HL-60 (cell line): ENCODE results near the gene GSK3A.

Experiments used
- DNase-seq, 2 experiments: peaks; one replicate each; pipeline ENCODE4 v3.0.0-alpha.2; 2010 to 2020; ENCODE audit warnings: low read depth in 1 of 2, low spot score in 1 of 2
- H3K27ac ChIP-seq: fragments of 250-450 bp; sonication (Bioruptor Pico); replicated peaks from 2 replicates; pipeline ENCODE4 v1.5.1; 2020; ENCODE audit warnings: mild to moderate bottlenecking, moderate library complexity
- H3K27me3 ChIP-seq: fragments of 250-450 bp; sonication (Bioruptor Pico); 2 replicates; pipeline ENCODE4 v1.5.1; 2021; ENCODE audit warnings: mild to moderate bottlenecking, moderate library complexity; ENCODE audit not compliant: insufficient read depth, poor library complexity, severe bottlenecking
- H3K4me3 ChIP-seq: replicated peaks from 2 replicates; pipeline ENCODE4 v1.5.1; 2011; ENCODE audit warnings: mild to moderate bottlenecking, control low read depth, low read length; ENCODE audit not compliant: insufficient read depth
- GABPA ChIP-seq: IDR thresholded peaks from 2 replicates; pipeline ENCODE4 v1.6.1; 2012; ENCODE audit warnings: low read depth
- POLR2AphosphoS5 ChIP-seq: IDR thresholded peaks from 2 replicates; pipeline ENCODE4 v1.6.1; 2012; ENCODE audit warnings: low read depth
- SPI1 ChIP-seq: IDR thresholded peaks from 2 replicates; pipeline ENCODE4 v1.6.1; 2012; ENCODE audit warnings: low read depth, mild to moderate bottlenecking, borderline replicate concordance
- TF ChIP-seq, protein P1 (sequence below): IDR thresholded peaks from one replicate; pipeline ENCODE4 v1.5.1; 2011; ENCODE audit warnings: low read length, control low read depth, inconsistent platforms; ENCODE audit not compliant: insufficient read depth
- TF ChIP-seq, protein P2 (sequence below): IDR thresholded peaks from 2 replicates; pipeline ENCODE4 v1.6.1; 2012; ENCODE audit warnings: low read depth; ENCODE audit not compliant: insufficient replicate concordance

GSK3A gene

DNA sequence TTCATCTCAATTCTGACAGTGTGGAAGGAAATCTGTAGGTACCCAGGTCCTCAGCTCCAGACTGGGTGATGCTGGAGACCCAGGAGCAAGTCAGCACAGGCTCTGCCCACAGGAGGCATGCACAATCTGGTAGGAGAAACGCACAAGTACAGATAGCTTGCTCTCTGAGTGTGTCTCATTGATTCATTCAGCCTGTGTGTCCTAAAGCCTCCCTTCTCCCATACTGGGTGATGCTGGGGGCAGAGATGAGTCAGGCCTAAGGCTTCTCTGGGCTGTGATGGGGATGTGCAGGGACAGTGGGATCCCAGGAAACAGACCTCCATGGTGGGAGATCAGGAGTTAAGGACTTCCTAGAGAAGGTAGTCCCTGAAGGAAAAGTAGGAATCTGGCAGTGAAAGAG is 15.5 kb downstream of the GSK3A start:
- H3K4me3 ChIP-seq = no peak overlapping the region
- no peak for DNase-seq
- no peak for TF ChIP-seq SPI1
- no peak for TF ChIP-seq GABPA
- TF ChIP-seq, protein P1, sequence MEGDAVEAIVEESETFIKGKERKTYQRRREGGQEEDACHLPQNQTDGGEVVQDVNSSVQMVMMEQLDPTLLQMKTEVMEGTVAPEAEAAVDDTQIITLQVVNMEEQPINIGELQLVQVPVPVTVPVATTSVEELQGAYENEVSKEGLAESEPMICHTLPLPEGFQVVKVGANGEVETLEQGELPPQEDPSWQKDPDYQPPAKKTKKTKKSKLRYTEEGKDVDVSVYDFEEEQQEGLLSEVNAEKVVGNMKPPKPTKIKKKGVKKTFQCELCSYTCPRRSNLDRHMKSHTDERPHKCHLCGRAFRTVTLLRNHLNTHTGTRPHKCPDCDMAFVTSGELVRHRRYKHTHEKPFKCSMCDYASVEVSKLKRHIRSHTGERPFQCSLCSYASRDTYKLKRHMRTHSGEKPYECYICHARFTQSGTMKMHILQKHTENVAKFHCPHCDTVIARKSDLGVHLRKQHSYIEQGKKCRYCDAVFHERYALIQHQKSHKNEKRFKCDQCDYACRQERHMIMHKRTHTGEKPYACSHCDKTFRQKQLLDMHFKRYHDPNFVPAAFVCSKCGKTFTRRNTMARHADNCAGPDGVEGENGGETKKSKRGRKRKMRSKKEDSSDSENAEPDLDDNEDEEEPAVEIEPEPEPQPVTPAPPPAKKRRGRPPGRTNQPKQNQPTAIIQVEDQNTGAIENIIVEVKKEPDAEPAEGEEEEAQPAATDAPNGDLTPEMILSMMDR = no peak
- no peak for TF ChIP-seq POLR2AphosphoS5
- TF ChIP-seq, protein P2, sequence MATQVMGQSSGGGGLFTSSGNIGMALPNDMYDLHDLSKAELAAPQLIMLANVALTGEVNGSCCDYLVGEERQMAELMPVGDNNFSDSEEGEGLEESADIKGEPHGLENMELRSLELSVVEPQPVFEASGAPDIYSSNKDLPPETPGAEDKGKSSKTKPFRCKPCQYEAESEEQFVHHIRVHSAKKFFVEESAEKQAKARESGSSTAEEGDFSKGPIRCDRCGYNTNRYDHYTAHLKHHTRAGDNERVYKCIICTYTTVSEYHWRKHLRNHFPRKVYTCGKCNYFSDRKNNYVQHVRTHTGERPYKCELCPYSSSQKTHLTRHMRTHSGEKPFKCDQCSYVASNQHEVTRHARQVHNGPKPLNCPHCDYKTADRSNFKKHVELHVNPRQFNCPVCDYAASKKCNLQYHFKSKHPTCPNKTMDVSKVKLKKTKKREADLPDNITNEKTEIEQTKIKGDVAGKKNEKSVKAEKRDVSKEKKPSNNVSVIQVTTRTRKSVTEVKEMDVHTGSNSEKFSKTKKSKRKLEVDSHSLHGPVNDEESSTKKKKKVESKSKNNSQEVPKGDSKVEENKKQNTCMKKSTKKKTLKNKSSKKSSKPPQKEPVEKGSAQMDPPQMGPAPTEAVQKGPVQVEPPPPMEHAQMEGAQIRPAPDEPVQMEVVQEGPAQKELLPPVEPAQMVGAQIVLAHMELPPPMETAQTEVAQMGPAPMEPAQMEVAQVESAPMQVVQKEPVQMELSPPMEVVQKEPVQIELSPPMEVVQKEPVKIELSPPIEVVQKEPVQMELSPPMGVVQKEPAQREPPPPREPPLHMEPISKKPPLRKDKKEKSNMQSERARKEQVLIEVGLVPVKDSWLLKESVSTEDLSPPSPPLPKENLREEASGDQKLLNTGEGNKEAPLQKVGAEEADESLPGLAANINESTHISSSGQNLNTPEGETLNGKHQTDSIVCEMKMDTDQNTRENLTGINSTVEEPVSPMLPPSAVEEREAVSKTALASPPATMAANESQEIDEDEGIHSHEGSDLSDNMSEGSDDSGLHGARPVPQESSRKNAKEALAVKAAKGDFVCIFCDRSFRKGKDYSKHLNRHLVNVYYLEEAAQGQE = no peak
- no peaks in the 10 kb centered on the region for H3K27me3 ChIP-seq
- no peak overlapping the region for H3K27ac ChIP-seq

DNA sequence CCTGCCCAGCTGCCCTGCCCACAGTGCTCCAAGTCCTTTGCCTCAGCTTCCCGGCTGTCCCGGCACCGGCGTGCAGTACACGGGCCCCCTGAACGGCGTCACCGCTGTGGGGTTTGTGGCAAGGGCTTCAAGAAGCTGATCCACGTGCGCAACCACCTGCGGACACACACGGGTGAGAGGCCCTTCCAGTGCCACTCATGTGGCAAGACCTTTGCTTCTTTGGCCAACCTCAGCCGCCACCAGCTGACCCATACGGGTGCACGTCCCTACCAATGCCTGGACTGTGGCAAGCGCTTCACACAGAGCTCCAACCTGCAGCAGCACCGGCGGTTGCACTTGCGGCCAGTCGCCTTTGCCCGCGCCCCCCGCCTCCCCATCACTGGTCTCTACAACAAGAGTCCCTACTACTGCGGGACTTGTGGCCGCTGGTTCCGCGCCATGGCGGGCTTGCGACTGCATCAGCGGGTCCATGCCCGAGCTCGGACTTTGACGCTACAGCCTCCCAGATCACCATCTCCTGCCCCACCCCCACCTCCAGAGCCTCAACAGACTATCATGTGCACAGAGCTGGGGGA is 16.6 kb downstream of the GSK3A start:
- H3K4me3 ChIP-seq = no peak overlapping the region
- DNase-seq = no peak
- TF ChIP-seq, protein P2 = no peak
- no peak for TF ChIP-seq POLR2AphosphoS5
- TF ChIP-seq GABPA = no peak
- TF ChIP-seq, protein P1 = no peak
- no peak for TF ChIP-seq SPI1
- no peaks in the 10 kb centered on the region for H3K27me3 ChIP-seq
- H3K27ac ChIP-seq = no peak overlapping the region

DNA sequence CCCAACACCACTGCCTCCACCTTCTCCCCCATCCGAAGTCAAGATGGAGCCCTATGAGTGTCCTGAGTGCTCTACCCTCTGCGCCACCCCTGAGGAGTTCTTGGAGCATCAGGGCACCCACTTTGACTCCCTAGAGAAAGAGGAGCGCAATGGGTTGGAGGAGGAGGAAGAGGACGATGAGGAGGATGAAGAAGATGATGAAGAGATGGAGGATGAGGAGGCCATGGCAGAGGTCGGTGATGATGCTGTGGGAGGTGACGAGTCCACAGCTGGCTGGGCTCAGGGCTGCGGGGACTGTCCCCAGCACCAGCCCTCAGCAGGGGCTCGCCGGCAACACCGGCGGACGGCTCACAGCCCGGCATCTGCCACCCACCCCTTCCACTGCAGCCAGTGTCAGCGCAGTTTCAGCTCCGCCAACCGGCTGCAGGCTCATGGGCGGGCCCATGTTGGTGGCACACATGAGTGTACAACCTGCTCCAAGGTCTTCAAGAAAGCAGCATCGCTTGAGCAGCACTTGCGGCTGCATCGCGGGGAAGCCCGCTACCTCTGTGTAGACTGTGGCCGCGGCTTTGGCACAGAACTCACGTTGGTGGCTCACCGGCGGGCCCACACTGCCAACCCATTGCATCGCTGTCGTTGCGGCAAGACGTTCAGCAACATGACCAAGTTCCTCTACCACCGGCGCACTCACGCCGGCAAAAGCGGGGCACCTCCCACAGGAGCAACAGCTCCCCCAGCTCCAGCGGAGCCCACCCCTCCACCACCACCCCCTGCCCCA is 17.3 kb downstream of the GSK3A start:
- Histone ChIP-seq H3K4me3 (no peak overlapping the region), H3K27ac (no peak overlapping the region), H3K27me3 (no peaks in the 10 kb centered on the region)
- no peak for DNase-seq
- TF ChIP-seq, protein P1 = no peak
- TF ChIP-seq POLR2AphosphoS5 = no peak
- TF ChIP-seq SPI1 = no peak
- TF ChIP-seq, protein P2 = no peak
- TF ChIP-seq GABPA = no peak
